Sigmoid colon (tissue), 4 donors: ENCODE data around the gene AXL.

Source experiments
- CTCF ChIP-seq, 4 experiments: fragments of 450-650 bp in 3 of 4; fragments of 200-600 bp in 1 of 4; IDR thresholded peaks; one replicate each; pipeline ENCODE4 v1.5.1; 2016 to 2019; ENCODE audit warnings: antibody characterized with exemption in 4 of 4, mild to moderate bottlenecking in 3 of 4, moderate library complexity in 2 of 4
- EP300 ChIP-seq, 4 donors: sonication (generic); formaldehyde crosslinking; IDR thresholded peaks; one replicate each; pipeline ENCODE4 v1.6.1; 2017; ENCODE audit warnings: antibody characterized with exemption in 4 of 4
- POLR2A ChIP-seq, 2 donors: fragments of 450-650 bp; IDR thresholded peaks; one replicate each; pipeline ENCODE4 v1.6.1; 2016; ENCODE audit warnings: antibody characterized with exemption in 2 of 2, mild to moderate bottlenecking in 2 of 2, moderate library complexity in 2 of 2
- POLR2AphosphoS5 ChIP-seq, 4 donors: sonication (generic); formaldehyde crosslinking; IDR thresholded peaks; one replicate each; pipeline ENCODE4 v1.6.1; 2017; ENCODE audit warnings: antibody characterized with exemption in 4 of 4

GRCh38 chr19:41214161-41214560, 4.9 kb upstream of the AXL start:
- TF ChIP-seq CTCF (IDR thresholded peaks at IDR 0.05) (no peak), POLR2A (IDR thresholded peaks at IDR 0.05) (no peak), EP300 (IDR thresholded peaks at IDR 0.05) (no peak), POLR2AphosphoS5 (IDR thresholded peaks at IDR 0.05) (no peak)
